ENCODE measurements around the gene ADCK1.

DNA sequence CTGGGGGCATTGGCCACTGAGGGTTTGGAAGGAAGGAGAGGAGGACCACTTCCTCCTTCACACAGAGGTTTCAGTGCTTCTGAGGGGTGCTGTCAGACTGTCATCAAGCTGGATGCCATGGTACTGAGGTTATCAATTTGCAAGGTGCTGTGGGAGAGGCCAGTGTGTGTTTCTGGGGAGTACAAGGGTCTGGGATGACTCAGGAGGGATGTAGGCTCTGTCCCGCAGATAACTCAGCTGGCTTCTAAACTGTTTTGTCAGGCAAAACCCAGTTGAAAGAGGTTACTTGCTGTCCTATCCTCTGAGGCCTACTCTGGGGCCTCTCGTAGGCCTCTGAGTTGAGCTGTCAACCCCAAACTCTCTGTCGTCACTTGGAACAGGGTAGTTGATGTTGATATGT is 22.8 kb downstream of the ADCK1 start:
- no peak for TF ChIP-seq CEBPB (IDR thresholded peaks at IDR 0.05)
- TF ChIP-seq, protein P1, sequence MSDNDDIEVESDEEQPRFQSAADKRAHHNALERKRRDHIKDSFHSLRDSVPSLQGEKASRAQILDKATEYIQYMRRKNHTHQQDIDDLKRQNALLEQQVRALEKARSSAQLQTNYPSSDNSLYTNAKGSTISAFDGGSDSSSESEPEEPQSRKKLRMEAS (IDR thresholded peaks at IDR 0.05), result no peak
